Hematopoietic multipotent progenitor cell treated with erythropoietin and hydrocortisone succinate and interleukin-3 and kit ligand, for 15 days (in vitro differentiated cells): ENCODE measurements around the gene ZFPM1.

Source experiments
- DNase-seq: peaks from one replicate; pipeline ENCODE4 v3.0.0-alpha.2; 2015; ENCODE audit warnings: low spot score

The ZFPM1 gene

DNA sequence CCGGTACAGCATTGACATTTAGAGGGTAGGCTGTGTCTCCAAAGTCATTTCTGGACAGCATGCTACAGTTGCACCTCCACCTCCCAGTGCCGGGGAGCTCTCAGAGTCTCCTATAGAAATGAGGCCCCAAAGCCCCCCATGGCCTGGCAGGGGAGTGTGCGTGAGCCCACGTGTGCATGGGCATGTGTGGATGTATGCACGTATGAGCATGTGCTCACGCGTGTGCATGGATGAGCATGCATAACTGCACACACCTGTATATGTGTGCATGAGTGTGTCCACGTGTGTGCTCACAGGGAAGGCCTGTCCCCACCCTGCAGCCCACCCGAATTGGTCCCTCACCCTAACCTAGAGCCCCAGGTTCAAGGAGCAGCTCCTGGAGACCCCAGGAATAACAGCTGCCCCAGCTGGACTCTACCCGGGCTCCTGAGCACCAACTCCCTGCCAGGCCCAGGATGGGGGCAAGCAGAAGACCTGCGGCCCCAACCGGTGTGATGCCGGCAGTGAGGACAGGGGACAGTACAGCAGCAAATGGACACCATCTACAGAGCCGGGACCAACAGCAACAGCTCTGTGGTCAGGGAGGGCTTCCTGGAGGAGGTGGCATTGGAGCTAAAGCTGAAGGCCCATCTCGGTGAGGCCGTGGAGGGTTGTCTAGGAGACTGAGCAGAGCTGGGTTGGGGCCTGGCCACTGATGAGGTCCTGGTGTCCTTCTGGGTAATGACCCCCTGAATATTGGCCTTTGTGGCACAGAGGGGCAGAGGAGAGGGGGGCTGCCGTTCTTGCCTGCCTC is 35.2 kb upstream of the ZFPM1 start:
- DNase-seq = no peak

GRCh38 chr16:88418869-88419268 is 34.2 kb upstream of the ZFPM1 start:
- DNase-seq = no peak

- no peak for DNase-seq
Measured at GRCh38 chr16:88419790-88420189, 33.3 kb upstream of the ZFPM1 start.

- DNase-seq = no peak
Measured at GRCh38 chr16:88420496-88420895, 32.6 kb upstream of the ZFPM1 start.

DNA sequence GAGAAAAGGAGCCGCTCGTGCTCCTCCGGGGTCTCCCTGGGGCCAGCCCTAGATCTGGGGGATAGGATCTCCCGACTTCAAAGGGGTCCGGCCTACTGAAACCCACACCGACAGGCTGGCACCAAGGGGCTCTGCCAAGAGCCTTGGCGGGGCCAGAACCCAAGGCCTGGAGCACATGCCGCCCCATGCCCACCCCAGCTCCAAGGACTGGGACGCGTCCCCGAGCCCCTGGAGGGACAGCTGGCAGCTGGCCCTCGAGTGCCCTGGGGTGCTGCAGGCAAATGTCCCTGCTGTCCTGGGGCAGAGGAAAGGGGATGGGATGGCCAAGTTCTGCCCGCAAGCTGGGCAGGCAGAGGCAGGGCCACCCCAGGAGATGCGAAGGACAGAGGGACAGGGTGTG is 31.8 kb upstream of the ZFPM1 start:
- DNase-seq = no peak

DNA sequence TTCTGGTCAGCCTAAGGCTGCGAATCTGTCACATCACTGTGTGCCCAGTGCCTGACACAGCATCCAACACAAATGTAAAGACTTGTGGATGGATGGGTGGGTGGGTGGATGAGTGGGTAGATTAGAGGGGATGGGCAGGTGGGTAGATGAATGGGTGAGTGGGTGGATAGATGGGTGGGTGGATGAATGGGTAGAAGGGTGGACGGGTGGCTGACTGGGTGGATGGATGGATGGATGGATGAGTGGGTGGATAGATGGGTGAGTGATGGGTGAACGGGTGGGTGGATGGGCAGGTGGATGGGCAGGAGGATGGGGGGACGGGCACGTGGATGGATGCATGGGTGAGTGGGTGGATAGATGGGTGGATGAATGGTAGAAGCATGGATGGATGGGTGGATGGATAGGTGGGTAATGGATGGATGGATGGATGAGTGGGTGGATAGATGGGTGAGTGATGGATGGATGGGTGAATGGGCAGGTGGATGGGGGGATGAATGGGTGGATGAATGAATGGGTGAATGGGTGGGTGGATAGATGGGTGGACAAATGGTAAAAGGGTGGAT is 31.1 kb upstream of the ZFPM1 start:
- no peak for DNase-seq

DNA sequence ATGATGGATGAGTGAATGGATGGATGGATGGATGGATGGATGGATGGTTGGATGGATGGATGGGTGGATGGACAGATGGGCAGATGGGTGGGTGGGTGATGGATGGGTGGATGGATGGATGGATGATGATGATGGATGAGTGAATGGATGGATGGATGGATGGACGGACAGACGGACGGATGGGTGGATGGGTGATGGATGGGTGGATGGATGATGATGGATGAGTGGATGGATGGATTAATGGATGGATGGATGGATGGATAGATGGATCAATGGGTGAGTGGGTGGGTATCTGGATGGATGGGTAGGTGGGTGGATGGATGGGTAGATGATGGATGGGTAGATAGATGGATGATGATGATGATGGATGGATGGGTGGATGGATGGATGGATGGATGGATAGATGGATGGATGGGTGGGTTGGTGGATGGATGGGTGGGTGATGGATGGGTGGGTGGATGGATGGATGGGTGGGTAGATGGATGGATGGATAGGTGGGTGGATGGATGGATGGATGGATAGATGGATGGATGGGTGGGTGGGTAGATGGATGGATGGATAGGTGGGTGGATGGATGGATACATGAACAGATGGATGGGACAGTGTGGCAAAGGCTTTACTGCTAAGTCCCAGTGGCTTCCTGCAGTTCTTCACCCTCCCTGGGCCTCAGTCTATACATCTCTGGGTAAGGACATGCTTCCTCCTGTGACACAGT is 30.2 kb upstream of the ZFPM1 start:
- DNase-seq = no peak

- DNase-seq = no peak
Measured at GRCh38 chr16:88423448-88423850, 29.6 kb upstream of the ZFPM1 start.

DNA sequence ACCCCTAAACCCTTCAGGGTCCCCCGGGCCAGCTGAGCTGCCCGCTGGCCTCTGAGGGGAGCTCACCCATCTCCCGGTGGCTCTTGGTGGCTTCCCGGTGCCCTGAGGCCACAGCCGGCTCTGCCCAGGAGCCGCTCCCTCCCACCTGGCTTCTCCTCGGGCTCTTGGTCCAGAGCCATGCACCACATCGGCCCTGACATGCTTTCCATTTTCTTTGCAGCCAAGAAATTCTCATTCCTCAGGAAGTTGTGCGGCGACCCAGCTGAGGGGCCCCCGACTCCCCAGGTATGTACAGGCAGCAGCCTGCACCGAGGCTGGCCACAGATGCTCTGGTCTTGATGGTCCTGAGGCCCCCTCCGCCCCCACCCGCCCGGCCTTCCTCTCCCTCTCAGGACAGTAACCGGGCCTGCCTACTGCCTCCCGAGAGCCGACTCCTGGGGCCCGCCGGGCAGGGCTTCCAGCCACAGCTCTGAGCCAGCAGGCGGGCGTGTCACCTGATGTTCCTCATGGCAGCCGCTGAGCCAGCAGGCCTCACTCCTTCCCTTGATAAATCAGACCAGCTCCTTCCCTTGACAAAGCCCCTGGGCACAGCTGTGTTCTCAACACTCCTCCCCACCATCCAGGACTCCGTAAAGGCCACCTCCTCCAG is 28.4 kb upstream of the ZFPM1 start:
- DNase-seq = no peak

GRCh38 chr16:88426018-88426417 is 27.1 kb upstream of the ZFPM1 start:
- no peak for DNase-seq

DNA sequence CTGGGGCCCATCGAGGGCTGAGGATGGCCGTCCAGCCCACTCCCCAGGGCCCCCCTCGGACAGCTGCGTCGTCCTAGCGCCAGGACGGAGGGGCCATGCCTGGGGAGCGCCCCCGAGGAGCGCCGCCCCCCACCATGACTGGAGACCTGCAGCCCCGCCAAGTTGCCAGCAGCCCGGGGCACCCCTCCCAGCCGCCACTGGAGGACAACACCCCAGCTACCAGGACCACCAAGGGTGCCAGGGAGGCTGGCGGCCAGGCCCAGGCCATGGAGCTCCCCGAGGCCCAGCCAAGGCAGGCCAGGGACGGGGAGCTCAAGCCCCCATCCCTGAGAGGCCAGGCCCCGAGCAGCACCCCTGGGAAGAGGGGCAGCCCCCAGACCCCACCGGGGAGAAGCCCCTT is 25.7 kb upstream of the ZFPM1 start:
- DNase-seq = no peak

GRCh38 chr16:88428156-88428555 is 24.9 kb upstream of the ZFPM1 start:
- no peak for DNase-seq

- no peak for DNase-seq
Measured at GRCh38 chr16:88428616-88429386, 24.3 kb upstream of the ZFPM1 start.

- no peak for DNase-seq
Measured at GRCh38 chr16:88429387-88430184, 23.5 kb upstream of the ZFPM1 start.

DNA sequence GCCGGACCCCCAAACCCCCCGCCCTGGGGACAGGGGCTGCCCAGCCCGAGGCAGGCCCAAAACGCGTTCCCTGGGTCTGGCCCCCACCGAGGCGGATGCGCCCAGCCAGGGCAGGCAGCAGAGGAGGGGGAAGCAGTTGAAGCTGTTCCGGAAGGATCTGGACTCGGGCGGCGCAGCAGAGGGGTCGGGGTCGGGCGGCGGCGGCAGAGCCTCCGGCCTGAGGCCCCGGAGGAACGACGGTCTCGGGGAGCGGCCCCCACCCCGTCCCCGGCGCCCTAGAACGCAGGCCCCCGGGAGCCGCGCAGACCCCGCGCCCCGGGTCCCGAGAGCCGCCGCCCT is 22.9 kb upstream of the ZFPM1 start:
- no peak for DNase-seq

DNA sequence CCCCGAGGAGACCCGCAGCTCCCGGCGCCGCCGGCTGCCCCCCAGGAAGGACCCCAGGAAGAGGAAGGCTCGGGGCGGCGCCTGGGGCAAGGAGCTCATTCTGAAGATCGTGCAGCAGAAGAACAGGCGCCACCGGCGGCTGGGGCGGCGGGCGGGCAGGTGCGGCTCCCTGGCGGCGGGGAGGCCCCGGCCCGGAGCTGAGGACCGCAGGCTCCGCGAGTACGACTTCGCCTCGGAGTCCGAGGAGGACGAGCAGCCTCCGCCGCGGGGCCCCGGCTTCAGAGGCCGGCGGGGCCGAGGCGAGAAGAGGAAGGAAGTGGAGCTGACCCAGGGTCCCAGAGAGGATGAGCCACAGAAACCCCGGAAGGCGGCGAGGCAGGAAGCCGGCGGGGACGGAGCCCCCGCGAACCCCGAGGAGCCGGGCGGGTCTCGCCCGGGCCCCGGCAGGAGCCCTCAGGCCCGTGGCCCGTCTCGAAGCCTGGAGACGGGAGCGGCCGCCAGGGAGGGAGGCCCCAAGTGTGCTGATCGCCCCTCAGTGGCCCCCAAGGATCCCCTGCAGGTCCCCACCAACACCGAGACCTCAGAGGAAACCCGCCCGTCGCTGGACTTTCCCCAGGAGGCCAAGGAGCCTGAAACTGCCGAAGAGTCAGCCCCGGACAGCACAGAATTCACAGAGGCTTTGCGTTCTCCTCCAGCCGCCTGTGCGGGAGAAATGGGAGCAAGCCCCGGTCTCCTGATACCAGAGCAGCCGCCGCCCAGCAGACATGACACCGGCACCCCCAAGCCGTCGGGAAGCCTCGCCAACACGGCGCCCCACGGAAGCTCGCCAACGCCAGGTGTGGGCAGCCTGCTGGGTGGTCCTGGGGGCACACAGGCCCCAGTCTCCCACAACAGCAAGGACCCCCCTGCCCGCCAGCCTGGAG is 22.3 kb upstream of the ZFPM1 start:
- no peak for DNase-seq

GRCh38 chr16:88431651-88432050 is 21.4 kb upstream of the ZFPM1 start:
- no peak for DNase-seq

DNA sequence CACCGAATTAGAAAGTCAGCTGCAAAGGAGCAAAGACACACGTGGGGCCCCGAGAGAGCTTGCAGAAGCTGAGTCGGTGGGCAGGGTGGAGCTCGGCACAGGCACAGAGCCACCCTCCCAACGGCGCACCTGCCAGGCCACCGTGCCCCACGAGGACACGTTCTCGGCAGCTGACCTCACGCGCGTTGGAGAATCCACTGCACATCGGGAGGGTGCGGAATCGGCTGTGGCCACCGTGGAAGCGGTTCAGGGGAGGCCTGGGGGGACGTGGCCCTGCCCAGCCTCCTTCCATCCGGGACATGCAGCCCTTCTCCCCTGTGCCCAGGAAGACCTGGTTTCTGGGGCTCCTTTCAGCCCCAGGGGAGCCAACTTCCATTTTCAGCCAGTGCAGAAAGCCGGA is 20.9 kb upstream of the ZFPM1 start:
- DNase-seq = no peak

DNA sequence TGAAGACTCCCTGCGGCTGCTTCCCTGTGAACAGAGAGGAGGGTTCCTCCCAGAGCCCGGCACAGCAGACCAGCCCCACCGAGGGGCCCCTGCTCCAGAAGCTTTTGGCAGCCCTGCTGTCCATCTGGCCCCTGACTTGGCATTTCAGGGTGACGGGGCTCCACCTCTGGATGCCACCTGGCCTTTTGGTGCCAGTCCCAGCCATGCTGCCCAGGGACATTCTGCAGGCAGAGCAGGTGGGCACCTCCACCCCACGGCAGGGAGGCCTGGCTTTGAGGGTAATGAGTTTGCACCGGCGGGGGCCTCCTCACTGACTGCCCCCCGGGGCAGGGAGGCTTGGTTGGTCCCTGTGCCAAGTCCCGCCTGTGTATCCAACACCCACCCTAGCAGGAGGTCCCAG is 20.3 kb upstream of the ZFPM1 start:
- no peak for DNase-seq

DNA sequence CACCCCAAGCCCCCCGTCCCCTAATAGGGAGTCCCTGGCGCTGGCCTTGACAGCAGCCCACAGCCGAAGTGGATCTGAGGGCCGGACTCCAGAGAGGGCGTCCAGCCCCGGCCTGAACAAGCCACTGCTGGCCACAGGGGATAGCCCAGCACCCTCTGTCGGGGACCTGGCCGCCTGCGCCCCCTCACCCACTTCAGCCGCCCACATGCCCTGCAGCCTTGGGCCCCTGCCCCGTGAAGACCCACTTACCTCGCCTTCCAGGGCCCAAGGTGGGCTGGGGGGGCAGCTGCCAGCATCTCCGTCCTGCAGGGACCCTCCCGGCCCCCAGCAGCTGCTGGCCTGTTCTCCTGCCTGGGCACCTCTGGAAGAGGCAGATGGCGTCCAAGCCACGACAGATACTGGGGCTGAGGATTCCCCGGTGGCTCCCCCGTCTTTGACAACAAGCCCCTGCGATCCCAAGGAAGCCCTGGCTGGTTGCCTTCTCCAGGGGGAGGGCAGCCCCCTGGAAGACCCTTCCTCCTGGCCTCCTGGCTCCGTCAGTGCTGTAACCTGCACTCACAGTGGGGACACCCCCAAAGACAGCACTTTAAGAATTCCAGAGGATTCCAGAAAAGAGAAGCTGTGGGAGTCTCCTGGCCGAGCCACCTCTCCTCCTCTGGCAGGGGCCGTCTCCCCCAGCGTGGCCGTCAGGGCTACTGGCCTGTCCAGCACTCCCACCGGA is 19.3 kb upstream of the ZFPM1 start:
- DNase-seq = no peak
